NOMO-1 (cell line): ENCODE results near the gene LDHD.
"Not testable (repeated sequence)": the region's sequence is repeated elsewhere in the genome, so short reads cannot be mapped to it uniquely, and the experiment has no call there.

Source experiments
- DNase-seq, 2 experiments: peaks; one replicate each; lab custom pipeline; 2025; ENCODE audit not compliant: unreplicated experiment in 2 of 2; lab: John Stamatoyannopoulos, UW

Gene LDHD

GRCh38 chr16:75116081-75116910, at the start of gene LDHD:
LDHD (minus strand) TSS chr16:75116780; CDS start chr16:75116720, 60 bp downstream.
- peak; percentile 84 to 89 for DNase-seq

GRCh38 chr16:75160386-75160785, 43.8 kb upstream of the LDHD start:
- DNase-seq = no peak

GRCh38 chr16:75152635-75153034, 36.1 kb upstream of the LDHD start:
- no peak for DNase-seq

- no peak for DNase-seq
Observed at GRCh38 chr16:75151798-75152197, 35.2 kb upstream of the LDHD start.

GRCh38 chr16:75148311-75149195, 32.0 kb upstream of the LDHD start, which contains the start of gene ZFP1:
ZFP1 (plus strand) TSS chr16:75148524; CDS start chr16:75152952, 4,428 bp downstream.
- DNase-seq = peak; percentile 81 to 86

GRCh38 chr16:75147968-75148310, 31.4 kb upstream of the LDHD start:
- DNase-seq = no peak

- no peak for DNase-seq
Observed at GRCh38 chr16:75143941-75144340, 27.4 kb upstream of the LDHD start.

GRCh38 chr16:75139498-75139897, 22.9 kb upstream of the LDHD start:
- no peak for DNase-seq

- DNase-seq = no peak
Observed at GRCh38 chr16:75138636-75139035, 22.1 kb upstream of the LDHD start.

- DNase-seq = no peak
Observed at GRCh38 chr16:75138233-75138632, 21.7 kb upstream of the LDHD start.

- DNase-seq = no peak
Observed at GRCh38 chr16:75131081-75131480, 14.5 kb upstream of the LDHD start.

- DNase-seq = no peak
Observed at GRCh38 chr16:75130150-75130771, 13.7 kb upstream of the LDHD start.

- not testable (repeated sequence) for DNase-seq
Observed at GRCh38 chr16:75129421-75130149, 13.0 kb upstream of the LDHD start.

- DNase-seq = no peak
Observed at GRCh38 chr16:75127713-75128415, 11.3 kb upstream of the LDHD start.

GRCh38 chr16:75122609-75123008, 6.0 kb upstream of the LDHD start:
- no peak for DNase-seq

- no peak for DNase-seq
Observed at GRCh38 chr16:75121949-75122568, 5.5 kb upstream of the LDHD start.

- no peak for DNase-seq
Observed at GRCh38 chr16:75120253-75120652, 3.7 kb upstream of the LDHD start.

GRCh38 chr16:75118943-75119539, 2.5 kb upstream of the LDHD start:
- DNase-seq = no peak

GRCh38 chr16:75116911-75117245, 298 bp upstream of the LDHD start:
- DNase-seq = no peak
